H1 (cell line): Measurements from ENCODE around the gene FAAP100. TPM values are rescaled to one million over a fixed set of nuclear protein-coding genes. Genes with fewer than 3 reads are reported as not detected.
A peak's percentile ranks its signal among the peaks of the same experiment; 100 is the strongest.

ENCODE experiments used
- CTCF ChIA-PET: fragments of 300-600 bp; sonication (Branson Sonifier 250); formaldehyde crosslinking; loops from one replicate; lab custom pipeline; 2021; ENCODE audit not compliant: partially characterized antibody; lab: Charles Lee
- POLR2A ChIA-PET: fragments of 300-600 bp; sonication (Branson Sonifier 250); formaldehyde crosslinking; loops from one replicate; lab custom pipeline; 2021; ENCODE audit warnings: inconsistent platforms; ENCODE audit not compliant: partially characterized antibody; lab: Charles Lee
- DNase-seq, 2 experiments: peaks; one replicate each; pipeline versions ENCODE4 v3.0.0 to v3.0.0-alpha.2; 2010 to 2022; ENCODE audit warnings: low spot score in 2 of 2, low read depth in 1 of 2, mixed read lengths in 1 of 2
- FAIRE-seq: peaks from 2 replicates; lab custom pipeline; 2011; peaks lifted over from hg19 to GRCh38; lab: Jason Lieb, UNC
- H2AFZ ChIP-seq: 2 replicates; pipeline ENCODE4 v1.8.1; 2012; ENCODE audit warnings: low read length, inconsistent platforms
- H2AK5ac ChIP-seq: 2 replicates; pipeline ENCODE4 v1.6.1; 2013; ENCODE audit warnings: low read depth, low read length
- H2BK120ac ChIP-seq: replicated peaks from 2 replicates; pipeline ENCODE3; 2013; ENCODE audit warnings: low read depth, low read length, inconsistent platforms
- H2BK12ac ChIP-seq: 2 replicates; pipeline ENCODE4 v1.6.1; 2013; ENCODE audit warnings: low read depth, low read length
- H2BK15ac ChIP-seq: 2 replicates; pipeline ENCODE4 v1.6.1; 2013; ENCODE audit warnings: low read length
- H2BK20ac ChIP-seq: 2 replicates; pipeline ENCODE4 v1.6.1; 2013; ENCODE audit warnings: low read length
- H2BK5ac ChIP-seq: 2 replicates; pipeline ENCODE4 v1.6.1; 2013; ENCODE audit warnings: low read depth, low read length
- H3K14ac ChIP-seq: 2 replicates; pipeline ENCODE4 v1.6.1; 2013; ENCODE audit warnings: inconsistent platforms; ENCODE audit not compliant: insufficient read length
- H3K18ac ChIP-seq: 2 replicates; pipeline ENCODE4 v1.6.1; 2013; ENCODE audit warnings: low read length; ENCODE audit errors: extremely low read depth
- H3K23ac ChIP-seq: 2 replicates; pipeline ENCODE4 v1.6.1; 2013; ENCODE audit warnings: inconsistent platforms; ENCODE audit not compliant: insufficient read length
- H3K23me2 ChIP-seq: 2 replicates; pipeline ENCODE4 v1.6.1; 2013; ENCODE audit warnings: low read depth, low read length
- H3K27ac ChIP-seq: 2 replicates; pipeline ENCODE4 v1.6.1; 2011; ENCODE audit warnings: low read depth, low read length, inconsistent platforms
- H3K27me3 ChIP-seq, 4 experiments: replicated peaks in 1 of 4; 1 replicate in 1 of 4; 2 replicates in 3 of 4; pipeline versions ENCODE4 v1.6.1 to v1.8.1; 2011 to 2013; ENCODE audit warnings: low read length in 3 of 4, mild to moderate bottlenecking in 3 of 4, inconsistent platforms in 2 of 4, mixed read lengths in 2 of 4, moderate library complexity in 1 of 4; ENCODE audit not compliant: control insufficient read depth in 3 of 4, insufficient read depth in 3 of 4; ENCODE audit errors: extremely low read depth in 1 of 4
- H3K36me3 ChIP-seq, 4 experiments: 2 replicates each; pipeline versions ENCODE4 v1.6.1 to v1.8.1; 2011 to 2013; ENCODE audit warnings: mild to moderate bottlenecking in 4 of 4, low read length in 3 of 4, moderate library complexity in 2 of 4, control low read depth in 1 of 4, inconsistent platforms in 1 of 4; ENCODE audit not compliant: insufficient read depth in 4 of 4, control insufficient read depth in 2 of 4
- H3K4ac ChIP-seq: replicated peaks from 2 replicates; pipeline ENCODE3; 2013; ENCODE audit warnings: low read length, low read depth, mixed read lengths, inconsistent platforms; ENCODE audit not compliant: insufficient read length
- H3K4me1 ChIP-seq, 4 experiments: replicated peaks in 1 of 4; 1 replicate in 1 of 4; 2 replicates in 3 of 4; pipeline versions ENCODE4 v1.6.1 to v1.8.1; 2011 to 2013; ENCODE audit warnings: low read length in 3 of 4, inconsistent platforms in 2 of 4, mixed read lengths in 1 of 4; ENCODE audit not compliant: insufficient read depth in 4 of 4, control insufficient read depth in 3 of 4
- H3K4me2 ChIP-seq, 2 experiments: 2 replicates each; pipeline versions ENCODE4 v1.6.1 to v1.8.1; 2011 to 2013; ENCODE audit warnings: low read depth in 2 of 2, low read length in 2 of 2, control low read depth in 1 of 2, inconsistent platforms in 1 of 2, mild to moderate bottlenecking in 1 of 2; ENCODE audit not compliant: insufficient read depth in 1 of 2
- H3K4me3 ChIP-seq, 4 experiments: fragments of 200-600, 300-600 bp in 1 of 4; sonication (generic), shearing (Covaris generic), sonication (Bioruptor Twin) in 1 of 4; 2 replicates each; pipeline versions ENCODE4 v1.5.1 to v1.8.1; 2011 to 2016; ENCODE audit warnings: low read length in 4 of 4, low read depth in 3 of 4, control low read depth in 2 of 4, inconsistent platforms in 2 of 4, mild to moderate bottlenecking in 2 of 4, mixed read lengths in 1 of 4, moderate library complexity in 1 of 4; ENCODE audit not compliant: insufficient read depth in 2 of 4; ENCODE audit errors: extremely low read depth in 1 of 4
- H3K56ac ChIP-seq: replicated peaks from 2 replicates; pipeline ENCODE3; 2013; ENCODE audit warnings: low read depth, mild to moderate bottlenecking, mixed read lengths, low read length, inconsistent platforms; ENCODE audit not compliant: insufficient read length
- H3K79me1 ChIP-seq: 2 replicates; pipeline ENCODE4 v1.6.1; 2013; ENCODE audit warnings: low read depth, low read length, control low read depth
- H3K79me2 ChIP-seq, 2 experiments: 2 replicates each; pipeline versions ENCODE4 v1.6.1 to v1.8.1; 2012 to 2013; ENCODE audit warnings: low read length in 2 of 2, mild to moderate bottlenecking in 2 of 2, inconsistent platforms in 1 of 2; ENCODE audit not compliant: insufficient read depth in 2 of 2, control insufficient read depth in 1 of 2
- H3K9ac ChIP-seq, 4 experiments: replicated peaks in 1 of 4; 1 replicate in 1 of 4; 2 replicates in 3 of 4; pipeline versions ENCODE4 v1.6.1 to v1.8.1; 2011 to 2013; ENCODE audit warnings: low read depth in 3 of 4, low read length in 3 of 4, control low read depth in 2 of 4, mild to moderate bottlenecking in 2 of 4, moderate library complexity in 2 of 4, inconsistent platforms in 1 of 4; ENCODE audit errors: extremely low read depth in 1 of 4
- H3K9me3 ChIP-seq, 2 experiments: 2 replicates each; pipeline versions ENCODE4 v1.6.1 to v1.8.1; 2012 to 2013; ENCODE audit warnings: mild to moderate bottlenecking in 2 of 2, moderate library complexity in 2 of 2, control low read depth in 1 of 2, inconsistent platforms in 1 of 2, low read depth in 1 of 2, low read length in 1 of 2, mixed read lengths in 1 of 2; ENCODE audit not compliant: insufficient read depth in 2 of 2
- H4K20me1 ChIP-seq, 2 experiments: replicated peaks in 1 of 2; 2 replicates each; pipeline versions ENCODE3 to v1.8.1; 2011 to 2013; ENCODE audit warnings: inconsistent platforms in 2 of 2, low read length in 2 of 2, mild to moderate bottlenecking in 1 of 2; ENCODE audit not compliant: insufficient read depth in 2 of 2, control insufficient read depth in 1 of 2
- H4K5ac ChIP-seq: 2 replicates; pipeline ENCODE4 v1.6.1; 2013; ENCODE audit warnings: low read length, low read depth, mixed read lengths, inconsistent platforms; ENCODE audit not compliant: insufficient read length
- H4K8ac ChIP-seq: 2 replicates; pipeline ENCODE4 v1.8.0; 2013; ENCODE audit warnings: mild to moderate bottlenecking, moderate library complexity, low read length, inconsistent platforms; ENCODE audit not compliant: insufficient read depth; ENCODE audit errors: extremely low read depth
- H4K91ac ChIP-seq: replicated peaks from 2 replicates; pipeline ENCODE3; 2013; ENCODE audit warnings: low read length, mixed read lengths, inconsistent platforms; ENCODE audit not compliant: insufficient read length
- BACH1 ChIP-seq: IDR thresholded peaks from 2 replicates; pipeline ENCODE4 v1.6.1; 2012; ENCODE audit warnings: low read length, improper control_type of control experiment
- BCL11A ChIP-seq, 2 experiments: IDR thresholded peaks; one replicate each; pipeline ENCODE4 v1.6.1; 2011; ENCODE audit warnings: low read depth in 2 of 2, low read length in 2 of 2, mild to moderate bottlenecking in 2 of 2
- CTBP2 ChIP-seq: IDR thresholded peaks from 2 replicates; pipeline ENCODE4 v1.7.0; 2011; ENCODE audit warnings: borderline replicate concordance, mild to moderate bottlenecking, moderate library complexity, mixed read lengths, low read length; ENCODE audit not compliant: insufficient read depth, insufficient read length
- EZH2 ChIP-seq: fragments of 200-600 bp; sonication (generic); IDR thresholded peaks from 2 replicates; pipeline ENCODE4 v1.7.1; 2012; ENCODE audit warnings: low read depth, mild to moderate bottlenecking, moderate library complexity, low read length, inconsistent platforms; ENCODE audit not compliant: severe bottlenecking
- HDAC2 ChIP-seq, 2 experiments: fragments of 300-600 bp in 1 of 2; sonication (generic) in 1 of 2; IDR thresholded peaks; 2 replicates each; pipeline ENCODE4 v1.6.1; 2011 to 2012; ENCODE audit warnings: low read depth in 2 of 2, low read length in 2 of 2, mild to moderate bottlenecking in 2 of 2, moderate library complexity in 2 of 2, borderline replicate concordance in 1 of 2, inconsistent platforms in 1 of 2
- MAFK ChIP-seq: IDR thresholded peaks from 2 replicates; pipeline ENCODE4 v1.6.1; 2012; ENCODE audit warnings: low read depth, mild to moderate bottlenecking, improper control_type of control experiment, low read length
- SIN3A ChIP-seq, 2 experiments: IDR thresholded peaks in 1 of 2; conservative IDR thresholded peaks in 1 of 2; 2 replicates each; pipeline ENCODE4 v1.6.1; 2011 to 2012; ENCODE audit warnings: low read length in 2 of 2, improper control_type of control experiment in 1 of 2, low read depth in 1 of 2, mild to moderate bottlenecking in 1 of 2
- TAF1 ChIP-seq: IDR thresholded peaks from 2 replicates; pipeline ENCODE4 v1.6.1; 2011; ENCODE audit warnings: mild to moderate bottlenecking, low read depth, low read length
- TAF7 ChIP-seq: optimal IDR thresholded peaks from 2 replicates; pipeline ENCODE3; 2011; ENCODE audit warnings: low read depth, mild to moderate bottlenecking, inconsistent platforms, low read length, moderate library complexity, borderline replicate concordance
- TCF12 ChIP-seq: IDR thresholded peaks from 2 replicates; pipeline ENCODE4 v1.6.1; 2011; ENCODE audit warnings: low read depth, mild to moderate bottlenecking, low read length
- WGBS, 2 experiments: shearing (Covaris generic) in 1 of 2; methylation state at CpG; one replicate each; pipeline versions ENCODE4 v1.1.6 to v1.1.7; 2013 to 2015; ENCODE audit warnings: low lambda C conversion rate in 2 of 2, mixed read lengths in 2 of 2, inconsistent platforms in 1 of 2, low coverage in 1 of 2, missing lambda C conversion rate in 1 of 2; ENCODE audit not compliant: insufficient replicate concordance in 2 of 2, insufficient coverage in 1 of 2, insufficient read length in 1 of 2; ENCODE audit errors: extremely low coverage in 1 of 2, missing lambda C conversion rate in 1 of 2; 5-methylcytosine and 5-hydroxymethylcytosine counted together
- polyA plus RNA-seq, 7 experiments: library from polyadenylated mRNA; depleted of rRNA in 3 of 7; stranded (reverse) in 5 of 7; unstranded in 2 of 7; fragments of >200 nt in 5 of 7; fragments of 200-250 nt in 2 of 7; gene quantifications; 1 replicate in 5 of 7; 2 replicates in 1 of 7; 4 replicates in 1 of 7; pipeline versions ENCODE4 v1.2.1 to v1.2.3, GENCODE V29; 2011 to 2013; ENCODE audit warnings: missing spikeins in 2 of 7, mixed read lengths in 2 of 7
- total RNA-seq: library from RNA; stranded (reverse); fragmentation: NEBNext Ultra II Directional; extraction: Animal tissue kit (Norgen Biotek cat#: 25700); gene quantifications from 2 replicates; pipeline ENCODE4 v1.2.1, GENCODE V29; 2021

The FAAP100 gene
- total and polyA plus RNA-seq, 2 of the 8 experiments (the other 6 are each of a cell fraction or from before 2014, with no cell fraction given), result 23.2 to 41.8 TPM

DNA sequence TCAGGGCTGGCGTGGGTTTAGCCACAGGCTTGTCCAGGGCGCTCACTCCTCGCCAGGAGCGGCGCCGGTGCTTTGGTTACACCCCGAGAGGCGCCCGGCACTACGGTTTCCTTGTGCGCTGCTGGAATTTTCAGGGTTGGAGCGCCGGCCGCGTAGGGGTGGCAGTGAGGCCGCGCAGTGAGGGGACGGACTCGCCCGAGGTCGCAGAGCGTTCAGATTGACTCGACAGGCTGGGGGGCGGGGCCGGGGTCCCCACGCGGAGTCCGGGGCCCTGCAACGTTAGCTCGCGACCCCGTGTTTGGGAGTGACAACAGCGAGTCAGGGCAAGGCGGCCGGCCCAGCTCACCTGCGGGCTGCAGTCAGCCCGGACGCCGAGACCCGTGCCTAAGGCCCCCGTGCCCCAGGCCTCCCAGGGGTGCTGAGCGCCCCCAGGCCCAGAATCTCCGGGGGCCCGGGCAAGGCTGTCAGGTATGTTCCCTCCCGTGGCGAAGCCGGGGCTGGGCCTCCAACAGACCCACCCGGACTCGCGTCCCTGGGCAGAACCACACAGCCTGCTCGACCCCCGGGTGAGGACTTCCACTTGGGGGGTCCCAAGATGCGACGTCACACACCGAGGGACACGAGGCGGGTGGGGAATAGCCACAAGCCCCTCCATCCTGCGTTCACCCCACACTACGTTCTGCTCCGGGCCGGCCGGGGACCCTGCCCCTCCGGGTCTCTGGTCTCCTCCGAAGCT lies 38.2 kb downstream of the FAAP100 start:
- H3K56ac ChIP-seq, result peak overlapping the region; percentile 46
- WGBS, 2 experiments, result 3% methylated on average over 58 of the region's 64 CpGs; no CpG with 5 or more reads in 1 of the 2 experiments
- CTCF ChIA-PET, result interaction anchor here (0.9 to 3.6 kb wide), 3 partner anchors 9 to 29 kb away, joined by 3 to 12 read pairs (median 3); no protein-coding TSS in a partner anchor
- H3K23me2 ChIP-seq, result peaks cover 31% of the 10 kb centered on the region
- H3K27ac ChIP-seq, result peak overlapping the region; percentile 89; the same call in 1 of the 2 replicates
- H3K9me3 ChIP-seq, result no peaks in the 10 kb centered on the region
- no peak overlapping the region for H2AFZ ChIP-seq
- H3K27me3 ChIP-seq, result peaks cover 0 to 15% (median 10%) of the 10 kb centered on the region in 4 experiments; a peak in 5 of 7 replicates
- H2BK20ac ChIP-seq, result 0 out of 2 replicates have a peak overlapping the region, but pooled peaks have one; percentile 61
- peaks cover 23 to 34% of the 10 kb centered on the region in 2 experiments for H4K20me1 ChIP-seq
- H3K4me1 ChIP-seq, result peaks cover 0 to 30% (median 19%) of the 10 kb centered on the region in 4 experiments; a peak in 6 of 7 replicates
- H3K79me2 ChIP-seq, result peaks cover 24 to 45% of the 10 kb centered on the region in 2 experiments
- H4K8ac ChIP-seq, result peak overlapping the region; percentile 96; the same call in 1 of the 2 replicates
- no peak overlapping the region for H3K14ac ChIP-seq
- POLR2A ChIA-PET, result interaction anchor here (0.5 to 35.8 kb wide), 33 partner anchors 2 to 982 kb away, joined by 3 to 1004 read pairs (median 5); partner anchors contain the start of genes ACTG1, ARL16, BAHCC1 and FAAP100
- H3K36me3 ChIP-seq, result peaks cover 19 to 32% (median 29%) of the 10 kb centered on the region in 4 experiments; a peak in 7 of 8 replicates
- H3K4me2 ChIP-seq, result peak overlapping the region; percentile 75 to 85
- FAIRE-seq (no peak), DNase-seq (peak in 1 of 2 experiments; percentile 82)
- peak overlapping the region; percentile 56 to 75 (median 66) for H3K4me3 ChIP-seq
- peak overlapping the region; percentile 95; the same call in 1 of the 2 replicates for H2BK15ac ChIP-seq
- H2AK5ac ChIP-seq, result 0 out of 2 replicates have a peak overlapping the region, but pooled peaks have one; percentile 15
- peak overlapping the region; percentile 34 for H4K5ac ChIP-seq
- peak overlapping the region; percentile 8 for H3K4ac ChIP-seq
- H2BK120ac ChIP-seq, result peak overlapping the region; percentile 7
- peak overlapping the region; percentile 46 to 77 (median 74); a peak in 6 of 7 replicates for H3K9ac ChIP-seq
- peak overlapping the region; percentile 83 for H2BK5ac ChIP-seq
- no peak overlapping the region for H3K23ac ChIP-seq
- peak overlapping the region; percentile 12 for H4K91ac ChIP-seq
- peaks cover 19% of the 10 kb centered on the region for H3K79me1 ChIP-seq
- peak overlapping the region; percentile 50; the same call in 1 of the 2 replicates for H2BK12ac ChIP-seq
- H3K18ac ChIP-seq, result peak overlapping the region; percentile 95
- TF ChIP-seq HDAC2 (IDR thresholded peaks at IDR 0.05; ENCODE audit: borderline replicate concordance in 1 of 2, low read depth in 2 of 2, low read length in 2 of 2), result no peak
- no peak for TF ChIP-seq CTBP2
- TF ChIP-seq MAFK, result no peak
- 0 out of 4 replicates have a peak, but pooled peaks of 1 of the 2 experiments have one; percentile 12 for TF ChIP-seq SIN3A (conservative IDR thresholded peaks at IDR 0.05 in 1 of 2, IDR thresholded peaks at IDR 0.05 in 1 of 2; ENCODE audit: low read depth in 1 of 2, low read length in 2 of 2)
- no peak for TF ChIP-seq TCF12
- TF ChIP-seq TAF1, result peak; percentile 14
- no peak for TF ChIP-seq EZH2
- no peak for TF ChIP-seq BACH1
- no peak for TF ChIP-seq TAF7
- no peak for TF ChIP-seq BCL11A (IDR thresholded peaks at IDR 0.05; ENCODE audit: low read depth in 2 of 2, low read length in 2 of 2)
